HG03060 (cell line): ENCODE data around the gene CXCR3.
"Not testable (repeated sequence)": the region's sequence is repeated elsewhere in the genome, so short reads cannot be mapped to it uniquely, and the experiment has no call there.

ENCODE experiments used
- ATAC-seq: cut with Tn5 transposase; IDR thresholded peaks from one replicate; pipeline ENCODE4 v1.9.1; 2021; ENCODE audit warnings: low read depth, moderate number of reproducible peaks; ENCODE audit not compliant: unreplicated experiment

CXCR3 gene

DNA sequence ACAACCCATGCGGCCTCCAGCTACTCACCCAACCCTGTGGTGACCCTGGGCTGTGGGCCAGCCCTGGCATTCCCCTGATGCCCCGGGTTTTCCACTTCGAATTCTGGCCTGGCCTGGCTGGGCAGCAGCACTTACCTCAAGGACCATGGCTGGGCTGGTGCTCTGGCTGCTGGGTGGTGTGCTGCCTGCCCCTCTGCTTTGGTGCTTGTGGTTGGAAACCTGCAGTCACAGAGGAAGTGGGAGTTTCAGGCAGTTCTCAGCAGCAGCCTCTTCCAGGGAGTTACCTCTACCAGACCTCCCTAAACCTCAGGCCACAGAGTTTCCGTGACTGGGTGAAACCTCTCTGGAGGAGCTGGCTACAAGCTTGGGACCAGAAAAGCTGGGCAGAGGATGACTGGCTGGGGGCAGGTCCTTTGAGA, at the start of gene CXCR3:
Gene CXCR3, minus strand, starts transcription at position 209 of the 419 bp plus-strand sequence. Its CDS starts 62 bp downstream, at position 147.
- peak; percentile 56 for ATAC-seq

DNA sequence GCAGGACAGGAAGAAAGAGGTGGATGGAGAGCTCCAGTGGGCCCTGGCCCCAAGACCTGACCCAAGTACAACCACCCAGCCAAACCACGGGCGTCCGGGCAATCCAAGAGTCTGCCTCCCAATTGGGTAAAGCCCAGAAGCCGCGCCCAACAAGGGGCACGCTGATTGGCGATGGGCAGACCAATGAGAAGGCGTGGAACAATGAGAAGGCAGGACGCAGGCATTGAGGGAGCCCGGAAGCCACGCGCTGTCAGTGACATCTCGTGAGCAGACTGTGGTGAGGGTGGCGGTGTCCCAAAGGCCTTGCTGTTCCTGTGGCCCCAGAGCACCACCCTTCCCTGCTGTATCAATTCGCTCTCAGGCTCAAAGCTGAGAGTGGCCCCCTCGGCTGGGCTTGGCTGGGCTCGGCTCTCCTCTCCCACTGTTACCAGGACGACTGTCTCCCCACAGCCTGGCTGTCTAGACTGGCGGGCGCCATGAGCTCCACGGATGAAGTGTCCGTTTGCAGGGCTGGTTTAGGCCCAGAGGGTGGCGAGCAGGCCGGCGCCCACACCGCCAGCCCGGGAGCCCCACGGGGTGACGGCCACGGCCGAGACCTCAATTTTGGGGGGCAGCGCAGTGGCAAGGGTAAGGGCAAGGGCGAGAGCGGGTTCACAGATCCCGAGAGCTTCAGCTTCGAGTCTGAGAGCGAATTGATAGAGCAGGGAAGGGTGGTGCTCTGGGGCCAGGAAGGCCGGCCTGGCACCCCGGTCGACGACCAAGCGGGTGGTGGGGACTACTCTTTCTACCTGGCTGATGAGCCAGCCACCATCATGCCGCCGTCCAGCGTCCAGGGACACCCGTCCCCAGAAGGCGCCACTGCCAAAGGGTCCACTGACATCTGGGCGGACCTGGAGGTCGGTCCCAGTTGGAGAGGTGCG, 49.3 kb upstream of the CXCR3 start, which contains the start of gene LOC101059915:
Gene LOC101059915, plus strand, starts transcription at position 219 of the 920 bp plus-strand sequence.
- no peak for ATAC-seq

DNA sequence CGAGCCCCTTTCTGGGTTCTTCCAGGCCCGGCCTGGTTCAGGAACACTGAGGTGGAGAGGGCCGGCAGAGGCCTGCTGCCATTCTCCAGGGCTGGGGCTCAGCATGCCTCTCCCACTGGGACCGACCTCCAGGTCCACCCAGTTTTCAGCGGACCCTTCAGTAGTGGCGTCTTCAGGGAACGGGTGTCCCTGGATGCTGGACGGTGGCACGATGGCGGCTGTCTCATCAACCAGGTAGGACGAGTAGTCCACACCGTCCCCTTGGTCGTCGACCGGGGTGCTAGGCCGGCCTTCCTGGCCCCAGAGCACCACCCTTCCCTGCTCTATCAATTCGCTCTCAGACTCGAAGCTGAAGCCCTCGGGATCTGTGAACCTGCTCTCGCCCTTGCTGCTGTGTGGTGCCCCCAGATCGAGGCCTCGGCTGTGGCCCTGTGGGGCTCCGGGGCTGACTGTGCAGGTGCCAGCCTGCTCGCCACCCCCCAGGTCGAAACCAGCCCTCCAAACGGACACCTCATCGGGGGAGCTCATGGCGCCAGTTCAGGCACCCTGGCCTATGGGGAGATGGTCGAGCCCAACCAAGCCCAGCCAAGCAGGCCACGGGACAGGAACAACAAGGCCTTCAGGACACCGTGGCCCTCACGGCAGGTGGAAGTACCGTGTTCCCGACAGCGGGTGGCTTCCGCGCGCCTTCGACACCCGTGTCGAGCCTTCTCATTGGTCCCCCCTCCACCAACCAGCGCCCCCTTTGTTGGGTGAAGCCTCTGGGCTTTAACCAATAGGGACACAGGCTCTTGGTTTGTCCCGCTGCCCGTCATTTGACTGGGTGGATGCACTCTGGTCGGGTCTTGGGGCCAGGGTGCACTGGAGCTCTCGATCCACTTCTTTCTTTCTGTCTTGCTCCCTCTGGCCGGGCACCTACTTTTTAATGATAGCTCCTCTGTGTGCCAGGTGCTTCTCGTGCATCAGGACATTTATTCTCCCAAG, 48.2 kb upstream of the CXCR3 start:
- ATAC-seq = no peak

DNA sequence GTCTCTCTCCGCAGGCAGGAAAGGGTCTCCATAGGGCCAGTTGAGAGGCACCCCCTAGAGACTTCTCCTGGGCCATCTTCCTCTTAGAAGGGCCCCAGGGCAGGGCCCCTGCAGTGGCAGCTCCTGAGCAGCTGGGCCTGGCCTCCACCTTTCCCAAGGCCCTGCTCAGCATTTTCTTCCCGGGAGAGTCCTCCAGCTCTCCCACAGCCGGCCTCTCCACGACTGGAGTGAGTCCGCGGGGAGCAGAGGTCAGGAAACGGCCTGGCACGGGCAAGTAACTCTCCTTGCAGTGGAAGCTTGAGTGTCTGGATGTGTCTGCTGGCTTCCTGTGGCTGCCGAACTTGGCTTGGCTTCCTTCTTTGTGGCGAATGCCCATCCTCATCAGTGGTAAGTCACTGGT, 47.4 kb upstream of the CXCR3 start:
- no peak for ATAC-seq

DNA sequence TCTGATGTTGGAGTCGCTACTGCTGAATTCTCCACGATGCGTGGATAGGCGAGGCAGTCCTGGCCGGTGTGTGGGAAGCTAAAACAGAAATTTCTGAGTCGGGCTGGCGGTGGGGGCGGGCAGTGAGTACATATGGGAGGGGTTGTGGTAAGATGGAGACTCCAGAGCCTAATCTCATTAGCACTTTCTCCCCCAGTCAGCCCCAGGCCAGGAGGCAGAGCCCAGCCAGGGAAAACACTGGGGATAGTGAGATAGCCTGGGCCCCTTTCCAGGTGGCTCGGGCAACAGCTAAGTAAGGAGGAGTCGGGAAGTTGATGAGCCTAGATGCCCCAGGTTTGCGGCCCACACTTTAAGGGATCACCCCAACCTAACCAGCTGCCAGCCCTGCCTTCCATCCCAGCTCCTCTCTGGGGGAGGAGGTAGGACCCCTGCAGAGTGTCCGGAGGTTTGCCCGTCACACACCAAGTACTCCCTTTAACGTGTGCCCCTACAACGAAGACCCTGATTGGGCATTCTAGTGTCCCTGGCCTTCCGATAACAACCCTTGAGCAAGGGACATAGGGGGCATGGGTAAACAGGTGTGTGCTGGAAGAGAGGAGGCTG, 46.7 kb upstream of the CXCR3 start:
- no peak for ATAC-seq

DNA sequence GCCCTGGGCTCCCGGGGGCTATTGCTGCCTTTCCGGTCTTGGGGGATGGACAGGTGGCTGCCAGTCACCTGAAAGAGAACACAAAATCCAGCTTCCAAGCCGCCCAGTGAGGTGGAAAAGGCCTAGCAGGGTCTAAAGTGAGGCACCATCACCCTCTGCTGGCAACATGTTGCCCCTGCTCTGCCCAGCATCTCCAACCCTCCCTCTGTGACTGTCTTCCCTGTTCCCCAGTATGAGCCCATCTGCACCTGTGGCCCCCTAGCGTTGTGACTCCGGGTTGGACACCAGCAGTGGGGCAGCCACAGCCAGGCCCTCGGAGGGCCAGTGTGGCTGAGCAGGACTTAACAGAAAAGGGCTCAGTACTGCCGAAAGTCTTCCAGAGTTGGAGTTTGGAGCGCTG, 45.9 kb upstream of the CXCR3 start:
- not testable (repeated sequence) for ATAC-seq

DNA sequence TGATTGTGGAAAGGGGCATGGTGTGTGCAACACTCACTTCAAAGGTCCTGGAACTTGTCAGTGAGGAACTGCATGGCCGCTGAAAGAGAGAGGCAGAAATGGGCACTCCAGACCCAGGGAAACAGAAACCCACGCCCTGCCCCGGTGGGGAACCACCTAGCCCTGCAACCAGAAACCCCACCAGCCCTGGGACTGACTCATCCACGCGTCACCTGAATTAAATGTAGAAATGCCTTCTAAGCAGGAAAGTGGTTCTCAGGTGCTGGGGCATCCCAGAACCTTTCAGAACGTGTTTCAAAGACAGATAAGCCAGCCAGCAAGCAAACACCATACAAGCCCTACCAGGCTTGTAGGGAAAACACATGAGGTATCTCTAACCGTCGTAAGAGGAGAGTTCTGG, 44.9 kb upstream of the CXCR3 start:
- not testable (repeated sequence) for ATAC-seq

DNA sequence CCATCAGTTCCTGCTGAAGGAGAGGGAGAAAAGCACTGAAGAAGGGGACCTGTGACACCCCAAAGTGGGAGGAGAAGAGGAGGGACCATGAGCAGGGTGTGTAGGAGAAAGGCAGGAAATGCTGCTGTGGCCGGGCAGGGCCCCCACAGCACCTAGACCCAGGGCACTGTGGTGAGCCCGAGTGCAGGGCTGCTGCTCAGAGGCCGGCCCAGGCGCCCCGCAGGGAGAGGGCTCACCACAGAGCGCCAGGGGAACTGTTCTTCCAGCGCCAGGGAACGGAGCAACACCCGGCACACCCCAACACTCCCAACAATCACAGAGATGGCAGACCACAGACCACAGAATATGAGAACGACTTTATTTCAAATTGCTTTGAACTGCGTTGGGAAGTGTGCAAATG, 44.3 kb upstream of the CXCR3 start:
- ATAC-seq = not testable (repeated sequence)

DNA sequence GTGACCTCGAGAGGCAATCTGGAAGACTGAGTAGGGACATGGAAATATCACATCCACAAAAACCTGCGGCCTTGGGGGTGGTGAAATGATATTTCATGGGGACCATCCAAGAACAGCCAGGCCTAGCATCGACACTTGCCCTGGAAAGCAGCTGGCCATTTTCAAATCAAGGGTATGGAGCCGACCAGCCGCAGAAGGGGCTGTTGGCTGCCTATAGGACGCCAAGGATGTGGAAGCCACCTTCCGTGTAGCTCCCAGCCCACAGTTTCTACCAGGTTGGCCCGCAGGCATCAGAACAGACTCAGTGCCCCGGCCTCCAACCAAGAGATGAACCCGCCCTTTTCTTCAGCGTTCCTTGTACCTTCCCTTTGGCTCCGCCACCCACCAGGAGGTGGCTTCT, 43.6 kb upstream of the CXCR3 start:
- no peak for ATAC-seq

DNA sequence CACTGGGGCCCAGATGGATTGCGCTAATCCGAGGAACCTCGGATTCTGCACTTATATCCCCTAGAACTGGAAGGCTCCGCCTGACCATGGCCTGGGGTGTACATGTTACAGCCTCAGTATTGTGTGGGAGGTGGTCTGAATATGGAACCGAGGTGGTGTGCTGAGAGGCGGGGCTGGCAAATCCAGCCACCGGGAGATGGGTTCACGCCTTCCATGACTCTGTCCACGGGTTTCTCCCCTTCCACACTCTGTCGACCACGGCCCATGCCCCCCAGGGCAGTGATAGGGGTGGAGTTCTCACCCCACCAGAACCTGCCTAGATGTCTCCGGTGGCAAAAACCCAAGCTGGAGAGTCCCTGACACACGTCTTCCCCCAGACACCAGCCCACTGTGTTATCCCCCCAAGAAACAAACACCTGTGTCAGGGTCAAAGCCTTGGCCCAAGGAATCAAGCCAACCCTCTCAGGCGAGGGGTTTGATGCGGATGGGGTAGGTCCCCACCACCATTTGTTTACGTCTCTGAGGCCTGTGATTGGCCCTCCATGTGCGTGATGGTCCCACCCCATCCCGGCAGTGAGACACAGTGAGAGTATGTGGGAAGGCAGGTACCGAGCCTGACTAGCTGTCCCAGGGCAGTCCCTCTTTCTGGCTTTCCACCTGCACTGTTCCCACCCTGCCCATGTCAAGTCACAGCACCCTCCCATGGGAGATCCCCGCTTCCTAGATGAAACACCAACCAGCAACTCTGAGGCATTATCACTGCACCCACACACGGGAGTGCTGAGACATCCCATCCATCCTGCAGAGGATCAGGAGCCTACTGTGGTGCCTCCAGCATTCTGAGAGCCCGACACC, 42.5 kb upstream of the CXCR3 start:
- no peak for ATAC-seq

DNA sequence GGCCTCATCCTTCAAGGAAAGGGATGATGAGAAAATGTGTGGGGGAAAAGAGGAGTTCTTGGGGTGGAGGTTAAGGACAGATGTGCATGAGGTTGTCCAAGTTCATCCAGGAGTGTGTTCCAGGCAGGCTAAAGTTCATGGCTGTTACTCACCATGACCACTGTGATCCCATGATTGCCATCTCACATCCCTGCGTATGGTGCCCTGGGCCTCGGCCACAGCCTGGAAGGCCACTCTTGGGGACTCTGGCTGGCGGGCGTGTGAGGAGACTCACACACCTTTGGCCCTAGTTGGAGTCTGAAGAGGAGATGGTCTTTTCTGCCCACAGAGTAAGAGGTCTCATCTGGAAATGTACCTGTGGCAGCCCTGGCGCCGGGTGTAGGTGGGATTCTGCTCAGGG, 41.6 kb upstream of the CXCR3 start:
- no peak for ATAC-seq

DNA sequence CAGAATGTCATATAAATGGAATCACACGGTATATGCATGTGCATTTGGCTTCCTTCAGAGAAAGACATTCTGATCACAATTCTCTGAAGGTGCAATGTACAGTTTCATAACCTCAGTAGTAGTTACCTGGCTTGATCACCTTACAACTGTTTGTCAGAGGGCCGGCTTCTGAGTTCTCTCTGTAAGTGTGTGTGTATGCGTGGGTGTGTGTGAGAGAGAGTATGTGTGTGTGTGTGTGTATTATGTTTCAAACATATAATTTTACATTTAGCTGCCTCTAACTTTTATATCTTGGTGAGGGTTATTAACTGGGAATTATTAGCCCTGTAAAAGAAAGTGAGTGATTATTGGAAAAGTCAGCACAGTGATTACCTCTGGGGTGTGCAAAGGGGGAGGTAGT, 41.0 kb upstream of the CXCR3 start:
- no peak for ATAC-seq

DNA sequence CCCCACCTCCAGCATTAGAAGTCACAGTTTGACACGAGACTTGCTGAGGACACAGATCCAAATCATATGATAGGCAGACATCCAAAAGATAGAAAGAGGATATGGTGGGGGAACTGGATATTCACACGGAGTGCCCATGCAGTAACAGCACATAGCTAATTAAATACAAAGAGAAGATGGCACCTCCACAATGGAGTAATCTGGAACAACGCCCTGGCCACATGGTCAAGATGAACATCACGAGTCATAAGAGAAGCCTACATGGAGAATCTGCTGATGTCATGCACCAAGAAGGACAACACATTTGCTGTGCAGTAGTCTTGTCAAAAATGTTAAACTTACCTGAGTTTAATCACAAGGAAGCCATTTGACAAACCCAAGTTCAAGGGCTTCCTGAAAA, 39.0 kb upstream of the CXCR3 start:
- ATAC-seq = no peak

DNA sequence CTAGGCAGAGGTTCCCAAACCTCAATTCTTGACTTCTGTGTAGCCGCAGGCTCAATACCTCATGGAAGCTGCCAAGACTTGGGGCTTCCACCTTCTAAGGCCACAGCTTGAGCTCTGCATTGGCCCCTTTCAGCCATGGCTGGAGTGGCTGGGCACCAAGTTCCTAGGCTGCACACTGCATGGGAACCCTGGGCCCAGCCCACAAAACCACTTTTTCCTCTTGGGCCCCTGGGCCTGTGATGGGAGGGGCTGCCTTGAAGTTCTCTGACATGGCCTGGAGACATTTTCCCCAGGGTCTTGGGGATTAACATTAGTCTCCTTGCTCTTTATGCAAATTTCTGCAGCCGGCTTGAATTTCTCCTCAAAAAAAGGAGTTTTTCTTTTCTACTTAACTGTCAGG, 35.0 kb upstream of the CXCR3 start:
- no peak for ATAC-seq

DNA sequence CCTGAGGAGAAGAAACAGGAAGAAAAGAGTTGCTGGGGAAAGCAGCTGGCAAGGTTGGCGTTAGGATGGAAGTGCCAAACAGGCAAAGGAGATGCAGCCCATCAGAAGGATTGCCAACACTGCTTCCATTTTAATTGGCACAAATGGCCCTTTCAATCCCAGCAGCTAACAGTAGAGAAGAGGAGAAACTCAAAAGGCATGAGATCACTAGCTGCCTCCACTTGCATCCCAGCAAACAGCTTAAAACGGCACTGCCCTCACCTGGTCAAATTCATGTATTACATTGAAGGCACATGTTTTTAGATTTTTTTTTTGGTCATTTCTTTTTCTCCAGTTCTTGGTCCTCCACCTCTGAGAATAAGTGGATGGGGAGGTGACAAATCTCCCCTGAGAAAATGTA, 34.1 kb upstream of the CXCR3 start:
- no peak for ATAC-seq

DNA sequence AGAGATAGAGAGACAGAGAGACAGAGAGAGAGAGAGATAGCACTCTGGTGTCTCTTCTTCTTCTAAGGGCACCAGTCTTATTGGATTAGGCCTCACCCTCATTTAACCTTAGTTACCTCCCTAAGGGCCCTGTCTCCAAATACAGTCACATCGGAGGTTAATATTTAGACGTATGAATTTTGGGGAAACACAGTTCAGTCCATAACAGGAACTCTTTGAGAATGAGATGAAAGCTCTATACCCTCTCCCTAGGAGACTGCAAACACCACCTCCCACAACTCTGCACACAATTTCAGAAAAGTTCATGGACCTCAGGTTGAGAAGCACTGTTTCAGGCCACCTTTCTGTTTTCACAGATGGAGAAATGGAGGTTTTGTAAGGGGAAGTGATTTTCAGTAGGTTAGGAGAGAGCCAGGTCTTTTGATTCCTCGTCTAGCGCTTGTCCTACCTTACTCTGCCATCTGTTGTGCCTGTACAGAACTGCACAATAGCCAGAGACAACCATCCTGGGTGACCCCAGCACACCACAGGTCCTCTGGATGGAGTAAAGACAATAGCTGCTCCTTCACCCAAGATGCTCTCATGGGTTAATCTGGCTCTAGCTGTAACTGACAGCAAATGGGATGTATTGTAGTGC, 32.1 kb upstream of the CXCR3 start:
- no peak for ATAC-seq

DNA sequence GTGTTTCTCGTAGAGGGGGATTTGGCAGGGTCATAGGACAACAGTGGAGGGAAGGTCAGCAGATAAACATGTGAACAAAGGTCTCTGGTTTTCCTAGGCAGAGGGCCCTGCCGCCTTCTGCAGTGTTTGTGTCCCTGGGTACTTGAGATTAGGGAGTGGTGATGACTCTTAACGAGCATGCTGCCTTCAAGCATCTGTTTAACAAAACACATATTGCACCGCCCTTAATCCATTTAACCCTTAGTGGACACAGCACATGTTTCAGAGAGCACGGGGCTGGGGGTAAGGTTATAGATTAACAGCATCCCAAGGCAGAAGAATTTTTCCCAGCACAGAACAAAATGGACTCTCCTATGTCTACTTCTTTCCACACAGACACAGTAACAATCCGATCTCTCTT, 26.1 kb upstream of the CXCR3 start:
- ATAC-seq = not testable (repeated sequence)

DNA sequence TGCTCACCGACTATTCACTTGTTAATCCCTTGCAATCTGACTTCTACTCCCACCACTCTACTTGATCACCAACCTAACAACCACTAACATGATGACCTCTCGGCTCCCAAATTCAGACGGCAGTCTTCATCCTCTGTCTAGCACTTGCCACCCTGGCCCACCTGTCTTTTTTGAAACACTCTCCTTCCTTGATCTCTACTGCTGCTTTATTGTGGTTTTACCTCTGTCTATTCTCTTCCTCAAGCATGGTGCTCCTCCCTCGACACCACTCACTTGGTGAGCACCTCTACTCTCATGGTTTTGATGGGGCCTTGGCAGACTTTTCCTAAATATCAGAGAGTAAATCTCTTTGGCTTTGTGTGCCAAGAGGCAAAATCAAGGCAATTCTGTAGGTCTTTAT, 21.7 kb upstream of the CXCR3 start:
- no peak for ATAC-seq

DNA sequence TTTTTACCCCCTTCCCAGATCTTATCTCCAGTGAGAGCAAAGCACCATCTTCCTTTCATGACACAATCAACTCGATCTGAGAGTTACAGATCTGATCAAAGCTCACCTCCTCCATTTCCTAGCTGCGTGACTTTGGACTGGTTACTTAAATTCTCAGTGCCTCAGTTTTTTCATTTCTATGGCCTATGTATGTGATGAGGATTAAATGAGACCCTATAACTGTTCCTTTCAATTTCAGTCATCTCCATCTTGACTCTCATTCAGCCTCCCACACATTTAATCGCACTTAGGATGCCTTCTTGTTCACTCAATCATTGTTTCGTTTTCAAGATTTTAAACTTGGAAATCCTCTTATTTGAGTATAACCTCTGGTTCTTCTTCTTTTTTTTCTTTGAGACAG, 20.1 kb upstream of the CXCR3 start:
- no peak for ATAC-seq
